DMS 273 (cell line): ENCODE measurements around the gene WDR89.
"Not testable (repeated sequence)": the region's sequence is repeated elsewhere in the genome, so short reads cannot be mapped to it uniquely, and the experiment has no call there.

Experiments
- DNase-seq: peaks from one replicate; lab custom pipeline; 2025; ENCODE audit not compliant: unreplicated experiment; lab: John Stamatoyannopoulos, UW

WDR89 gene

GRCh38 chr14:63641473-63642228, at the start of gene WDR89:
Gene WDR89, minus strand, starts transcription at chr14:63641871. Its CDS starts 41,929 bp downstream, at chr14:63599942.
- DNase-seq = peak; percentile 100

- DNase-seq = no peak
These were observed 47.5 kb upstream of the WDR89 start for GRCh38 chr14:63689132-63689531.

GRCh38 chr14:63686926-63687325, 45.3 kb upstream of the WDR89 start:
- no peak for DNase-seq

- DNase-seq = no peak
These were observed 43.7 kb upstream of the WDR89 start for GRCh38 chr14:63685401-63685800.

- no peak for DNase-seq
These were observed 41.3 kb upstream of the WDR89 start for GRCh38 chr14:63682727-63683593.

- no peak for DNase-seq
These were observed 36.9 kb upstream of the WDR89 start for GRCh38 chr14:63678536-63678935.

GRCh38 chr14:63677891-63678379, 36.3 kb upstream of the WDR89 start:
- peak; percentile 19 for DNase-seq

GRCh38 chr14:63676615-63677014, 34.9 kb upstream of the WDR89 start:
- no peak for DNase-seq

GRCh38 chr14:63673886-63674497, 32.3 kb upstream of the WDR89 start:
- no peak for DNase-seq

GRCh38 chr14:63673255-63673654, 31.6 kb upstream of the WDR89 start:
- no peak for DNase-seq

- no peak for DNase-seq
These were observed 30.9 kb upstream of the WDR89 start for GRCh38 chr14:63672417-63673180.

- DNase-seq = no peak
These were observed 30.3 kb upstream of the WDR89 start for GRCh38 chr14:63671987-63672386.

GRCh38 chr14:63670692-63671091, 29.0 kb upstream of the WDR89 start:
- no peak for DNase-seq

GRCh38 chr14:63666335-63666734, 24.7 kb upstream of the WDR89 start:
- DNase-seq = no peak

GRCh38 chr14:63663428-63664341, 22.0 kb upstream of the WDR89 start:
- no peak for DNase-seq

- DNase-seq = no peak
These were observed 21.1 kb upstream of the WDR89 start for GRCh38 chr14:63662776-63663175.

- DNase-seq = not testable (repeated sequence)
These were observed 20.2 kb upstream of the WDR89 start for GRCh38 chr14:63661881-63662280.

- DNase-seq = no peak
These were observed 18.1 kb upstream of the WDR89 start for GRCh38 chr14:63659726-63660125.

GRCh38 chr14:63656194-63656593, 14.5 kb upstream of the WDR89 start:
- no peak for DNase-seq

- no peak for DNase-seq
These were observed 13.3 kb upstream of the WDR89 start for GRCh38 chr14:63654936-63655335.
